CD4-positive, alpha-beta T cell treated with Interleukin-4 for 1 hour (primary cell): ENCODE results near the gene TANGO6.

Source experiments
- DNase-seq, 2 donors: peaks; one replicate each; pipeline ENCODE4 v3.0.0-alpha.2; 2020 to 2022

TANGO6 gene

DNA sequence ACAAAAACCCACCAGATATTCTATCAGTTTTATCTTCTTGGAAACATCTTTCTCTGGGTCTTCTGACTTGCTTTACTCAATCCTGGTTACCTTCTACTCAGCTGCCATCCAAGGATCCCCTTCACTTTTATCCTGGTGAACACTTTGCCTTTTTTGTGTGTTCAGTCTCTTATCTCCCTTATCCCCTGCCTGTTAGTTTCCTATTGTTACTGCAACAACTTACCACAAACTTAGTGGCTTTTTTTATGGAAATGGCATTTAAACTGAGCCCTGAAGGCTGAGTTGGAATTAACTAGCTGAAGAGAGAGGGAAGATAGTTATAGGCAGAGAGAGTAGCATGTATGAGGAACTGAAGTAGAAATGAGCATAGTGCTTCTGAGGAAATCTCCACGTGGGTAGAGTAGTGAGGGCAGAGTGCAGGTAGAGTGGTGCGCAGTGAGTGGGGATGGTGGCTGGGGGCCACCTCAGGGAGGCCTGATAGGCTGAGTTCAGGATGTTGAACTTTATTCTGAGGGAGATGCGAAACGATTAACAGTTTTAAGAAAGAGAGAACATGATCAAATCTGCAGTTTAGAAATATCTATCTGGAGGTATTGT lies 26.3 kb downstream of the TANGO6 start:
- DNase-seq, result no peak

DNA sequence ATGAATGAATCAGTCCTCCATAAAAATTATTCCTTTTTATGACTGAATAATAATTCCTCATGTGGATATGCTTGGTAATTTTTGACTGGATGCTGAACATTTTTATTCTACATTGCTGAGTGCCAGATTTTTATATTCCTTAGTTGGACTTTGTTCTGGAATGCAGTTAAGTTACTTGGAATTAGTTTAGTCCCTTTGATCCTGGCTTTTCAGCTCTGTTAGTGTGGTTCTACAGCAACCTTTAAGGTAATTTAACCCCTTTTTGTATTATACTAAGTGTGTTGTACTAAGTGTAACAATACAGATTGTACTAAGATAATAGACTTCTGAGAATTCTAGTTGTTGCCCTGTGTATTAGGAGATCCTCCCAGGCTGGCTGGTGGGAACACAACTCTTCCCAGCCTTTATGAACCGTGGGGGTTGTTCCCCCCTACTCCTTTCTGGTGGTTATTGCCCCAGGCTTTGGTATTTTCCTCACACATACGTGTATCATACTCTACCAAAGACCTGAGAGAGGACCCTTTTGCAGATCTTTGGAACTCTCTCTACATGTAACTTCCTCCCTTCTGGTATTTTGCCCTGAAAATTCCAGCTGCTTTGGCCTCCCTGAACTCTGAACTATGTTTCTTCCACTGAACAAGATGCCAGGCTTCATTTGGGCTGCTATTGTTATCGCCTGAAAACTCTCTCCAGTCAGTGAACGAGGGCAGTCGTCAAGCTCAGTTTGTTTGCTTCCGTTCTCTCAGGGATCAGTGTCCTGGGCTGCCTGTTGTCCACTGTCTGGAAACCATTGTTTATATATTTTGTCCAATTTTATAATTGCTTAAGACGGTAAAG lies 30.5 kb downstream of the TANGO6 start:
- no peak for DNase-seq

DNA sequence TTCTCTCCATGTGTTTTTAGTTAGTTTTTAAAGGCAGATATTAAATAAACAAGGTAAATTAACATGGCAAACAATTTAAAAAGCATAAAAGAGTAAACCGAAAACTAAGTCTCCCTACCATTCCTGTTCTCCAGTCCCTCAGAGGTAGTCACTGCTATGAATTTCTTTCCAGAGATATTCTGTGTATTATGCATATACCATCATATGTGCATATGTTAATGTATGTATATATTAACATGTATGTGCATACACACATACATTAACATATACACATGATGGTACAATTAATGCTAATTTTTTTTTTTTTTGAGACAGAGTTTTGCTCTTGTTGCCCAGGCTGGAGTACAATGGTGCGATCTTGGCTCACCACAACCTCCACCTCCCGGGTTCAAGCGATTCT lies 32.5 kb downstream of the TANGO6 start:
- no peak for DNase-seq

DNA sequence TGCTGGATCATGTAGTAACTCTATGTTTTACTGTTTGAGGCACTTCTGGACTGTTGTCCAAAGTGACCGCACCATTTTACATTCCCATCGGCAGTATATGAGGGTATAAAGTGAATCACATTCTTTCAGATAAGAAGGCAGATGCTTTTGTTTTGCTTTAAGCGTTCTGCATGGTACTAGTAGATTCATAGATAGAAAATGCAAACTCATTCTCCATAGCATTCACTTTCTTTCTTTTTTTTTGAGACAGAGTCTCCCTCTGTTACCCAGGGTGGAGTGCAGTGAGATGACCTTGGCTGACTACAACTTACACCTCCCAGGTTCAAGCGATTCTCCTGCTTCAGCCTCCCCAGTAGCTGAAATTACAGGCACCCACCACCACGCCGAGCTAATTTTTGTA lies 40.4 kb downstream of the TANGO6 start:
- DNase-seq, result no peak

DNA sequence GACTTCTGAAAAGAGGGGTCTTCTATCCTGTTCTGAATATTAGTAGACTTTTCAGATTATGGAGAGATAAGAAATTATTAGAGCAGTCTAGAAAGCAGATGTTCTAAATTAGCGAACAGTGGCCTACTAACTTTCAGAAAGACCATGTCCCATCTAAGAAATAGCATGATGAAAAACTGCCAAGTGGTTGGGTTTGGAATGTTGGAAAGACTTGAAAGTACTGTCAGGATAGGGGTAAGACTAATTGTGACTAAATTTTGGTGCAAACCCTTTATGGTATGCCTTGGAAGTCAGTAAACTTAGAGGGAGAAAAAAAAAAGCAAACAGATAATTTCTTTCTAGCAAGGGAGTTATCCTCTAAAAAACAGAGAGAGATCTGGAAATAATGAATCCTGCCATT lies 41.1 kb downstream of the TANGO6 start:
- DNase-seq, result no peak

DNA sequence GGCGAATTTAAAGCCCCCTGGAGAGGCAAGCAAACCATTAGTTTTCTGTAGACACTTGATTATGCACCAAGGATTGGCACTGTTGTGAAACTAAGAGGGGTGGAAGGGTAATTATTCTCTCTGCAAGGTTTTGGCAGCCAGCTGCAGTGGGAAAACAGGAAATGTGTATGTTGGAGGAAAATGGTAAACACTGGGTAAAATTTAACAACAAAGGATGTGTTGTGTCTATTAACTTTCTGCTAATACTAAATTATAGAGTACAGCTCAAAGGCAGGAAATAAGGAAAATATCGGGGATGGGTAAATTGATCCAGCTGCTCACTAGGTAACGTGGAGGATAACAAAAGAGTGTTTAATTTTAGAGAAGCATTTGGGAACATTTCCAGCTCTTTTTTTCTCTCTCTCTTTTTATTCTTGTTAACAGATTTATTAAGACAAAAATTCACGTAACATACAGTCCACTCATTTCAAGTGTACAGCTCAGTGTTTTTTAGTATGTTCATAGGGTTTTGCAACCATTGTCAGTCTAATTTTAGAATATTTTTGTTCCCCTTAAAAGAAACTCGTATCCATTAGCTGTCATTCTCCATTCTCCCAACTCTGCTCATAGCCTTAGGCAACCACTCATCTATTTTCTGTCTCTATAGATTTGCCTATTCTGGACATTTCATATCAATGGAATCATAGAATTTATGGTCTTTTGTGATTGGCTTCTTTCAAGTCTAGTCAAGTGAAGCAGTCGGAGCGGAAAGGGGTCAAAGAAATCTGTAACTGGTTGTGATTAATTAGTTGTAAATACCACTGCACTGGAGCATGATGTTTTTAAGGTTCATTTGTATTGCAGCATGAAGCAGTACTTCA lies 41.8 kb downstream of the TANGO6 start:
- DNase-seq, result no peak

DNA sequence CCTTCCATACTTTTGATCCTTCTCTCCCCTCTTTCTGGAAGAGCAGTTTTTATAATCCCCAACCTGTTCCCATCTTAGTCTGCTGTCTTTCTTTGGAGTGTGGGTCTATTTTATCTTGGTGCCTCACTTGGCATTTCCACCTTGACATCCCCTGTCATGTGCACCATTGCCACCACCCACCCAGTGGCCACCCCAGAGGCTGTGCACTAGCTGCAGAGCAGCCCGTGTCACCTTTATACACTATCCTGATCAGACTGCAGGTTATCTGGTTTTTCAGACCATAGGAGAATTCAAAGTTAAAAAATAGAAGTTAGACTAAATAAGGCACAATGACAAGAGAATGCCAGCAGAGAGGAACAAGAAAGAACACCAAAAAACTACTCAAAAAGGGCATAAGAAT lies 43.8 kb downstream of the TANGO6 start:
- no peak for DNase-seq

DNA sequence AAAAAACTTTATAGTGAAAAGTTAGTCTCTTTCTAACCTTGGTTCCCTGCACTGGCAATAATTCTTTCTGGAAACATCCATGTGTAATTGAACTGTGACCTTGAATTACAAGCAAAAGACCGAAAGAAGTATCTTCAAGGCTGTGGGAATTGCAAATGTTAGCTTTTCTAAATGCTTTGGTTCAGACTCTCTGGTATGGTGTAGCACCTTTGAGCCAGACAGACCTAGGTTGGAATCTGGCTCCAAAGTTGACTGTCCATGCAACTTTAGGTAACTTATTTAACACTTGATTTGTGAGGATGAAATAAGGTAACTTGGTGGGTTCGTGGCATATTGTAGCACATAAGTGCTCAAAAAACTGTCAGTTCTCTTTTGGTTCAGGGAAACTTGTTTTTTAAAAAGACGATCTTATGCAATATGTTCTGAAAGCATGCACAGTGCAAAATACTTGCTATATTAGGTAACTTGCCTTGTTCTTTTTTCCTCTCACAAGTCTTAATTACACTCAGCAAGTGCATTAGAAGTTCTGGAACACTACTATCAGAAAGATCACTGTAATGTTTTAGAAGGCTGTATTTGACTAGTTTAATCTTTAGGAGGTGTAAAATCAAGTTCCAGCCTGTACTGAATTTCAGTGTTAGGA lies 46.3 kb downstream of the TANGO6 start:
- no peak for DNase-seq

DNA sequence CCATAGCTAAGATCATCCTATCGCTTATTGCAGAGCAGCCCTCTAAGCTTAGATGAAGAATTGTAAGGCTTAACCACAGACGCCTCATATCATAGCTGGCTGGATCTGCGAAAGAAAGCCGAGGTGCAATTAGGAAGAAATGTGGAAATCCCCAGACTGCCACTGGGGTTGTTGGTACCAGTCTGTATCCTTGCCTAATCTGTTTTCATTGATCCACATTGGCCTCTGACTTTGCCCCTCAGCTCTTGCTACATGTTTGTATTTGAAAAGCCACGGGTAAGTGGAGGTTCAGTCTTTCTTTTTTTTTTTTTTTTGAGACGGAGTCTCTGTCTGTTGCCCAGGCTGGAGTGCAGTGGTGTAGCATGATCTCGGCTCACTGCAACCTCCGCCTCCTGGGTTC lies 48.9 kb downstream of the TANGO6 start:
- no peak for DNase-seq

DNA sequence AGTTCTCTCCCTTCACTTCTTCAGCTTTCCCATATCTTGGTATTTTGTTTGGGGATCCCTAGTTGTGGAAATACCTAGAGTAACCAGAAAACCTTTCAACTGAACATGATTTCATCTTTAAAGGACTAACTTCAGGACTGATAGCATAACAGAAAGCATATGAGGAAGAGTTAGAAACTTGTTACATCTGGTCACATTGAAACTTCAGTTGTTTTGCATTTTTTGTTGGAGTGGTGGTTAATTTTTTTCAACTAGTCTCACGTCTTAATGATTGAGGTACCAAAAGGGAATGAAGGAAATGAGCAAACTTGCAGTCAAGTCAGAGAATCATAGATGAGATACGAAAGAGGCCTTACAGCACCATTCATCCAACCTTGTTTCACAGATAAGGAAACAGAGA lies 49.6 kb downstream of the TANGO6 start:
- DNase-seq, result no peak

DNA sequence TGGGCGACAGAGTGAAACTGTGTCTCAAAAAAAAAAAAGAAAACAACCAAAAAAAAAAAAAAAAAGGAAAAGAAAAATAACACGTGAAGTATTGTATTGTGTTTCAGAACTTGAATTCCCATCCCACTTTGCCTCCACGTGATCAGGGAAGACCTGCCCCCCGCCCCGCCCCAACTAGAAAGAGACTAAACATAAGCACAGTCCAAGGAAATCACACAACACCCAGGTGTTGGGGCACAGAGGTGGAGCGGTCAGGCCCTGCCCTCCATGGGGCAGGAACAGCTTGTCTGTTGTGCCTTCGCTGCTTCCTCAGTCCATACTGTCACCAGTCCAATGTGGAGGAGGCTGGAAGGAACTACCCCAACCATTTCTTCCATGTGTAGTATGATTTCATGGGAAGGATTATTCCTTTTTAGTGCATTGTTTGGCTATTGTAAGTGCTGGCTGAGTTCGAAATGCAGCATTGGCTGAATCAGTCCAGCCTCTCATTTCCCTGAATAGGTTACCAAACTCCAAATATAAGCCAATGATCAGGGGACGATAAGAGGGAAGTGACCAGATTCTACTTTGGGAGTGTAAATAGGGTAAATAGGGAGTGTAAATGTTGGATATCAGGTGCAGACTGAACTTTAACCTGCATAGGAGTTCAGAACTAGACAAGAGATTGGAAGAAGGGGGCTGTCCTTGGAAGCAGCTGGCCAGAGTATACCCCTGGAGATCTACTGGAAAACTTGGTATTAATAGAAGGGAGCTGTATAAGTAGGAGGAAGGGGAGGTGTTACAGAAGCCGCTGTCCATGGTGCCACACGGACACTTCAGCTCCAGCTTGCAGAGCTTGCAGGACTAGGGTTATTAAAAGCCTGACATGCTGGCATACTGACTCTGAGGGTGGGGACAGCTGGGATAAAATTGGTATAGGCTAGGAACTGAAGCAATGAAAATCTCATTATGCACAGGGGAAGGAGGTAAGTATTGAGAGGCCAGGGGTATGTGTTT lies 50.7 kb downstream of the TANGO6 start:
- DNase-seq, result no peak

DNA sequence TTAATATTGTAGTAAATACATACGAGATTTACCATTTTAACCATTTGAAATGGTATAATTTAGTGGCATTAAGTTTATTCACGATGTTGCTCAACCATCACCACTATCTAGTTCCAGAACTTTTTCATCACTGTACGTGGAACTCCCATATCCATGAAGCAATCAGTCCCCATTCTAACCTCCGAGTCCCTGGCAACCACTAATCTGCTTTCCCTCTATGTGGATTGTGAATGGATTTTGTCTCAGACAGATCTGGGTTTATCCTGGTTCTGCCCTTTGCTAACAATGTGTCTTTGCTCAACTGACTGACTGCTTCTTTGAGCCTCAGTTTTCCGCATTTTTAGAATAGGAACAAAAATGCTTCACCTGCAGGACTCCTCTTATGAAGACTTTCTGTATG lies 51.4 kb downstream of the TANGO6 start:
- no peak for DNase-seq

DNA sequence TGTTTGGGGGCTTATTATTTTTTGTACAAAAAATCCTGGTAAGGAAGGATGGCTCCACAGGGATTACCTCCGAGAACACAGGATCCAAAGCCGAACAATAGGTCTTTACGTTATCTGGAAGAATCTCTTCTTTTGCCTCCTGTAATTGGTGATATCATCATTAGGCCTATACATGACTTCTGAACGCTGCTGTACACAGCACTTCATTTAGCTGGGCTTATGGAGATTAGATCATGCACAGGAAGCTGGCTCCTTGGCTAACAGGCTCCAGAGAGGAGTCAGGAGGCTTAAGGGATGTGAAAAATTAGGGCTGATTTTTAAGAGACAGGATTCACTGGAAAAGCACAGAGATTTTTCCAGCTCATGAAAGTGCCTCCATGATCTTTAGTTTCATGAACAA lies 54.7 kb downstream of the TANGO6 start:
- DNase-seq, result no peak

DNA sequence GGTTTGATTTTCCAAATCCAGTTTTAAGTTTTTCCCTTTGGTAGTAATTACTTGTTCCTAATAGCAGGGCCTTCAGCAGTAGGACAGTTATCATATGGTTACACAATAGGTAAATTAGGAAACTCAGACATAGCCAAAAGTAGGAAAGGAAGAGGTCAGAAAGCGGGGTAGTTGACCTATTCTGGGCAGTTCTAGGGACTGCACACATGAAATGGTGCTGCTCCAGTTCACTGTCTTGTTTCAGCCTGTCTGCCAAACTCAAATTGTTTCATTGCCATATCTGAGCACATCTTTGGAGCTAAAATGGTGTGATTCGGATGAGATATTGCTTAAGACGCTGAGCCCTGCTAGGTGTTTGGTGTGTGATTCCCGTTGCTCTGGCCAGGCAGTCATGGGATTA lies 56.7 kb downstream of the TANGO6 start:
- DNase-seq, result no peak

DNA sequence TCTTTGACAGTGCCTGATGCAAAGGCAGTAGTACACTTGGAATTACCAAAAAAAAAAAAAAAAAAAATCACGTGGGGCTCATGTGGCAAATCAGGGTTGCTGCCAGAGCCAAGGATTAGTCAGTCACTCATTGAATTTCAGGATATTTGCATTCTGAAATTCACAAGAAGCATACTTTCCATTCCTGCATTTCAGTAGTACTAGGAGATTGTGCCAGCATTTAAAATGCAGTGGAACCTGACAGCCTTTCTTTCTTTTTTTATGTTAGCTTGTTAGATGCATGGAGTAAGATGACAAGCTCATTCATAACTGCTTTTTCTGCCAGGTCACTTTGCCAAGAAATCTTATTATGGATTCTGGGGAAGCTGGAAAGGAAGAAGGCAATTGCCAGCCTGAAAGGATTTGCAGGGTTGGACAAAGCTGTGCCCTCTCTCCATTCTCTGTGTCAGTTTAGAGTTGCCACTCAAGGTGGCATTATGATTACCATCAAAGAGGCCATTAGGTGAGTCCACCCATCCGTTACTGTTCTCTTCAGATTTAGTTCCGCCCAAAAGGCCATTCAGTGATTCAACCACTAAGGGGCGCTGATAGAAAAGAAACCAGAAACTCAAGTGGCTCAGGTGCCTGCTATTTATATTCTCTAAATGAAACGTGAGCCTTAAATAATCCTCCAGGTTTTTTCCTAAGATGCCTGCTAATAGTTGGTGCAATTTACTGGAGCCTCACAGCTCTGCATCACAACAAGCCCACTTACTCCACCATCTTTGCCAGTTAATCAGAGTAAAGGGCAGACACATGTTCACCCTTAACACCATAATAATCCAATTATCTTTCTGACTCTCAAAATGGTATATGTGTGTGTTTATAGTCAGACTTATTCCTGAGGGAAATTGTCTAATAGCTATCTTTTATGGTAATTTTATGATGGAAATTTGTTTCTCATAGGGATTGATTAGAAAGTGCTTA lies 59.0 kb downstream of the TANGO6 start:
- peak in 1 of 2 donors; percentile 8 for DNase-seq

DNA sequence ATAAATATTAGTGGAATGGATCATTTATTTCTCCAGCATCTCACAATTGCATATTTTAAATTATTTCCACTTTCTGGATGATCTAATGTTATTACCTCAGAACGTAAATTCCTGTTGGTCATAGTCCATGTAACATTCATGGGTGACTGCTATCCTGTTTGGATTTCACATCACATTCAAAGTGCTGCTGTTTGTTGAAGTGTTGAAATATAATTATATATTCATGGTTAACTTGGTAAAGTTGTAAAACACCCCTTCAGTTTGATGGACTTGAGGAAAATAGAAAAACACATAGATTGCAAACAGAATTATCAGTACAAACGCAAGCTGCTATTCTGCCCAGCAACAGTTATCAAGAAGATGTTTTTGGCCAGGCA lies 59.6 kb downstream of the TANGO6 start:
- DNase-seq, result no peak

DNA sequence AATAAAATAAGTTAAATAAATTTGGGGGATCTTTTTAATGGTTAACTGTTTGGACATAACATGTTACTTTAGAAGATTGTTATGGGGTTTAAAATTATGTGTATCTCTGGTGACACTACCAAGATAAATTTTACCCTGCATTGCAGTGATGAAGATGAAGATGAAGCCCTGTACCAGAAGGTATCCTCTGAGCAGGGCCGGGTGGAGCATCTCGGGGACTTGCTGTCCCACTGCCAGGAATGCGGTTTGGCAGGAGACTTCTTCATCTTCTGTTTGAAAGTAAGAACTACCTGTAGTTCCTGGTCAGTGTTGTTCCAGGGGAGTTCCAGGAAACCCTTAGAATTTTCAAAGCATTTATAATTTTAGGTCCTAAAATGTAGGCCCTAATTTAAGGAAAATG lies 64.0 kb downstream of the TANGO6 start:
- no peak for DNase-seq

DNA sequence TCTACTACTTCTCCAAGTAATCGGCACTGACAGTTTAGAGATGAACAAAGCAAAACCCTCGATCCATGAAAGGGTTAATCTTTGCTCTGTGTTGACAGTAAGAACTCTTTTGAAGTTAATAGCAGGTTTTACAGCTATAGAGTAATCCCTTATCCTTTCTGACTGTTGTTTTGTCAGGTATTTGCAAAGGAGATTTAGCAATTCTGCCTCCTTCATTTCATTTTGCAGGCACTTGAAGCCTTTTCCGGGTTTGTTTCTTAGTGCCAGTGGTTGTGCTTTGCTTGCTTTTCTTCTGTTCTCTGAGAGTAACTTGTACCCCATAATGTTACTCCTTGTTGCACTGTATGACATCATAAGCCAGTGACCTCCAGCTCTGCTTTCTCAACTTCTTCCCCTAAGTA lies 64.5 kb downstream of the TANGO6 start:
- no peak for DNase-seq

DNA sequence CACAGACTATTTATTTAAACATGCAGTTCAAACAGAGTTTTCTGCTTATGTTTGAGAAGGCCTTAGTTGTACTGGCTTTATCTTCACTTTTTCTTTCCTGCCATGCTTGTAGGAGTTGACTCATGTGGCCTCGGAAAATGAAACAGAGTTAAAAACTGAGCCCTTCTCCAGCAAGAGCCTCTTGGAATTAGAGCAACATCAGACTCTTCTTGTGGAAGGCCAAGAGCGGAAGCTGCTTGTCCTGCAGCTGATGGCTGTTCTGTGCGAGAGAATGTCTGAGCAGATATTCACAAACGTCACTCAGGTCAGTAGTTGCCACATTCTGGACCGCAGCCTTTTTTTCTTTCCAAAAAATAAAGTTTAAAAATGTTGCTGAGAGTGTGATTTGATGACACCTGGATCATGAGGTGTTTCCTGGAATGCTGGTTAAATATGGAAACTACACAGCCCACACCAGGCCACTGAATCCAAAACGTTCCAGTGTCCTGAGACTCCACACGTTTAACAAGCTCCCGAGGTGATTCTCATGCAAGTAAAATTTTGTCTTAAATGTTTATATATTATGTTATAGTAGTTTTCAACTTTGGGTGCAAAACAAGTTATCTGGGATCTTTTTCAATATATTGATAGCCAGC lies 65.9 kb downstream of the TANGO6 start:
- DNase-seq, result no peak

DNA sequence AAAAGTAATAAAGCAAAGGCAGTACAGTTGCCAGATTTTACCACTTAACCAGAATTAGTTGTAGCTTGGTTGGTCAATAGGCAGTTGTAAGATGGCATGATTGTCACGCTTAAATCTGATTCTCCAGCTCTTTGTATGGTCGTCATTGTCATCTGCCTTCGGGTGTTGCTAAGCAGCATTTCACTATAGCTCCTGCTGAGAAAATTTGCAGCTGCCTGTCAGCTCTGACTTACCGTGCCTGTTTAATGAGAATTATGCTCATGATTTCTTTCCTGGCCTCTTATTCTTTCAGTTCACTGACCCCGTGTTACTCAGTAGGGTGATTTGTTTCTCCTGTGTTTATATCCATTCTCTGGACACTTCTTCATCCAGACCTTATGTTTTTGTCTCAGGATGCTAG lies 66.7 kb downstream of the TANGO6 start:
- DNase-seq, result no peak
